ENCODE results near the gene BABAM1. TPM values are rescaled to one million over a fixed set of nuclear protein-coding genes. Genes with fewer than 3 reads are reported as not detected.
A peak's percentile ranks its signal among the peaks of the same experiment; 100 is the strongest.

BABAM1 gene
- total and polyA plus RNA-seq, 10 of the 15 experiments (the other 5 are each of a cell fraction or from before 2014, with no cell fraction given): 11.9 to 154 (median 103) TPM

GRCh38 chr19:17305517-17306284, 38.5 kb downstream of the BABAM1 start, which contains the start of gene MRPL34 (continued):
- TF ChIP-seq ZBTB33 (IDR thresholded peaks at IDR 0.05) (no peak), ZNF207 (IDR thresholded peaks at IDR 0.05; ENCODE audit: borderline replicate concordance) (0 out of 2 replicates have a peak, but pooled peaks have one; percentile 65), NR2C1 (IDR thresholded peaks at IDR 0.05) (peak; percentile 37; the same call in 1 of the 2 replicates), ZNF384 (IDR thresholded peaks at IDR 0.05; ENCODE audit: borderline replicate concordance, low read depth, low read length) (no peak), YY1 (IDR thresholded peaks at IDR 0.05; ENCODE audit: low read depth, low read length) (no peak; the same call in 1 of the 2 replicates), USF2 (IDR thresholded peaks at IDR 0.05; ENCODE audit: borderline replicate concordance, low read depth, low read length) (no peak; the same call in none of the 2 replicates), E2F4 (IDR thresholded peaks at IDR 0.05; ENCODE audit: low read depth, low read length) (no peak; the same call in 1 of the 2 replicates), NR2F1 (conservative IDR thresholded peaks at IDR 0.05) (peak; percentile 89), MLLT1 (IDR thresholded peaks at IDR 0.05) (peak; percentile 75; the same call in 1 of the 2 replicates), NBN (IDR thresholded peaks at IDR 0.05) (0 out of 2 replicates have a peak, but pooled peaks have one; percentile 71), BRCA1 (IDR thresholded peaks at IDR 0.05; ENCODE audit: low read depth, low read length) (no peak), PAX8 (IDR thresholded peaks at IDR 0.05) (no peak), TCF12 (IDR thresholded peaks at IDR 0.05; ENCODE audit: low read depth, low read length) (peak; percentile 100; the same call in 1 of the 2 replicates), RUNX3 (IDR thresholded peaks at IDR 0.05; ENCODE audit: low read length) (0 out of 2 replicates have a peak, but pooled peaks have one; percentile 56), SMC3 (IDR thresholded peaks at IDR 0.05; ENCODE audit: borderline replicate concordance, low read length) (peak; percentile 49; the same call in 1 of the 2 replicates), RAD21 (IDR thresholded peaks at IDR 0.05; ENCODE audit: insufficient read depth, low read depth, low read length) (peak; percentile 36; the same call in 1 of the 2 replicates), STAT1 (conservative IDR thresholded peaks at IDR 0.05) (0 out of 2 replicates have a peak, but pooled peaks have one; percentile 43), POLR2A (IDR thresholded peaks at IDR 0.05; ENCODE audit: low read depth, low read length) (peak; percentile 73), BCL11A (IDR thresholded peaks at IDR 0.05; ENCODE audit: low read depth, low read length) (no peak; the same call in 1 of the 2 replicates), PBX3 (IDR thresholded peaks at IDR 0.05; ENCODE audit: insufficient replicate concordance, low read depth, low read length) (no peak), SIX5 (IDR thresholded peaks at IDR 0.05; ENCODE audit: low read depth, low read length, severe bottlenecking) (peak; percentile 75), POU2F2 (IDR thresholded peaks at IDR 0.05; ENCODE audit: borderline replicate concordance, low read depth, low read length) (0 out of 3 replicates have a peak, but pooled peaks have one; percentile 19), ZSCAN29 (IDR thresholded peaks at IDR 0.05) (0 out of 2 replicates have a peak, but pooled peaks have one; percentile 28), TARDBP (IDR thresholded peaks at IDR 0.05; ENCODE audit: borderline replicate concordance) (no peak), KDM1A (IDR thresholded peaks at IDR 0.05; ENCODE audit: borderline replicate concordance) (no peak)

All from GM12878 (cell line).